Measurements from ENCODE around the gene MACROH2A1.

MACROH2A1 gene

DNA sequence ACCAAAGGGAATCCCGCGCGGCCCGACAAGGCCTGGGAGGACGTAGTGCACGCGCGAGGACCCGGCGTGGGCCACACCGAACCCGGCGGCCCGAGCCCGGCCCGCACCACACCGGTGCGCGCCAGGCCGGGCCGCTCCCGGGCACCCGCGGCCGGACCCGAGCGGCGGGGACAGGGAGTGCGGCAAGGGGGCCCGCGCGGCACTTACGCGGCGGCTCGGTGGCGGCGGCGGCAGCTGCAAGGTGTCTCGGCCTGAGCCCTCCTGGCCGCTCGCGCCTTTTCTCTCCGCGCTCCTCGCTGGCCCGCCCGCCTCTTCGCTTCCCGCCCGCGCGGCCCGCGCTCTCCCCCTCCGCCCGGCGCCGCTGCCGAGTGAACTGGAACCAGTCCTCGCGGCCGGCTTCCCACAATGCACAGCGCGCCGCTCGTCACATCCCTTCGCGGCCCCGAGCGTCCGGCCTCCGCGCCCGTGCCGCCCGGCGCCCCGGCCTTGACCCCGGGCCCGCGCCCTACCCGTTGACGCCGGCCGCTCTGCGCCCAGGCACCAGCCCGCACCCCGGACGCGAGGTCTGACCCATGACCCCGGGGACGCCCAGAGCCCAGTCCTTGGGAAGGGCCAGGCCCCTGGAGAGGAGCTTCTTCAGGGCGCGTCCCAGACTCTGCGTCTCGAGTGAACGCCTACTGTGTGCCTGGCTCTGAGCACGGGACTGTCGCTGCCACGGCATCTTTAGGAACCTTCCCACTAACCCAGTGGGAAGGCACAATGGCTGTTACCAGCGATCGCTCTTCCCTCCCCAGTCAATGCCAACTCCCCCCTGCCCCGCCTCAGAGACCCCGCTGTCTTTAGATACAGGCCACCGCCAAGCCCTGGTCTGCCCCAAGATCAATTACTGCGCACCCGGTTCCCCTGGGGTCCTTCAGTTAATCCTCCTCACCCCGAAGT is at the start of gene MACROH2A1:
Gene MACROH2A1, minus strand, starts transcription at position 377 of the 939 bp plus-strand sequence. CDS start 10,138 bp downstream, outside the sequence.
- DNase-seq = peak; percentile 67 to 78

DNA sequence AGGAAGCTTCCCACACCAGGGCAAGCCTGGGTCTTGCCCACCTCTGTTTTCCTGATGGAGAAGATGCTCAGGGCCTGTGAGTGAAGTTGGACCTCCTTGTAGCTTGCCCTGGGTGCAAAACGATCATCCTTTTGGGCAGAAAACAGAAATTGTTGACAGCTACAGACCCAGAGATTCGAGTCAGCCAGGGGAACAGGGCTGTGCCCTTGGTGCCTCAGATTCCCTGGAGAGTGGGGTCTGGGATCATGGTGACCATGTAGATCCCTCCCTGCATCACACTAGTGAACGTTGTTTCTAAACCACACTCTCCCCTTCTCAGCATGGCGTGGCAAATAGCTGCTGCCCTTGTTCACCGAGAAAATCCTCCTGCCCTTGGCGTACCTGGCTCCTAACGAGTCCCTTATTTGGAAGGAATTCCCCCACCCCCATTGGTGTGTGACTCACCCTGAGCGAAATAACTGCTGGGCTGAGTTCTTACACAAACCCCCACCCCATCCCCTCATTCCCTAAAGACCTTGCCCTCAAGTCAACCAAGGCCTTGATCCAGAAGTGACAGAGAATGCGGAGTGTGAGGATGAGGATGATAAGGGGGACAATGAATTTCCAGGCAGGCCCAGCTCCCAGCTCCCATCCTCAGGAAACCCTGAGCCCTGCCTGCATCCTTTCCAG is 49.2 kb upstream of the MACROH2A1 start:
- no peak for DNase-seq

DNA sequence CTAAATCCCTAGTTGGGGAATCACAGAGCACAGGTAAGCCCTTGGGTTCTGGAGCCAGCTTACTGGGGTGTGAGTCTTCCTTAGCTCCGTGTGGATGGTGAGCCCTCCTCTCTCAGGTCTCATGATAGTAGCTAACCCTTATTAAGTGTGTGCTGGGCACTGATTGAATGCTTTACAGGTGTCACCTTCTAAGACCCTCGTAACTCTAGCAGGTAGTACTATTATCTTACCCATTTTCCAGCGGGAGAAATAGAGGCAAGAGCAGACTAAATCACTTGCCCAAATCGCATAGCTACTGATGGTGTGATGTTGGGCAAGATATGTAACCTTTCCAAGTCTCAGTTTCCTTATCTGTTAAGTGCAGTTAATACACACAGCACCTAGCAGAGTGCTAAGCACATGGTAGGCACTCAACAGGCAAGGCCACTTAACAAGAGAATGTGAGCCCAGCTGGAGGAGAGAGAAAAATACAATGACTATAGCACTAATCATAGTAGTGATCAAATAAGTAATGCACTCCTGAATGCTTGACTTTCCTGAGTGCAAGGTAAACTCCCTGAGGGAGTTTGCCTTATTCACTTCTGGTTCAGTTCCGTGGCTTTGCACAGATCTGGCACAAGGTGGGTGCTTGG is 48.4 kb upstream of the MACROH2A1 start, which contains the start of gene DCANP1:
Gene DCANP1, minus strand, starts transcription at position 51 of the 632 bp plus-strand sequence. CDS start 240 bp downstream, outside the sequence.
- DNase-seq = no peak

DNA sequence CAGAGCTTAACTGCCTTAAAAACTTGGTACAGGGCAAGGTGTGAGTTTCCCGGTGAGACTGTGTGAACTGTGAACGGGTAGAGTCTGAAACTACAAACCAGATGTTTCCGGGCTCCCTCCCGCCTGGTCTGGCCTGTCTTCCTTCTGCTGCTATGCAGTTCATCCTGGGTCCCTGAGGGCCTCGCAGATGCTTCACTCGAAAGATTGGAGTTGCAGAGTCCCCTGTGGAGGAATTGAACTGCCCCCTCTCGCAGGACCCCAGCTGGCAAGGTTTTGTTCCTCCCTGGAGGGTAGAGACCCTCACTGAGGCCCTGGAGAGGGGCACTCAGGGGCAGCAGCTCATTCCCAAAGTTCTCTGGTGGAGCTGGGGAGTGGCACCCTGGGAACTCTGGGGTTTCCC is 47.6 kb upstream of the MACROH2A1 start:
- no peak for DNase-seq

DNA sequence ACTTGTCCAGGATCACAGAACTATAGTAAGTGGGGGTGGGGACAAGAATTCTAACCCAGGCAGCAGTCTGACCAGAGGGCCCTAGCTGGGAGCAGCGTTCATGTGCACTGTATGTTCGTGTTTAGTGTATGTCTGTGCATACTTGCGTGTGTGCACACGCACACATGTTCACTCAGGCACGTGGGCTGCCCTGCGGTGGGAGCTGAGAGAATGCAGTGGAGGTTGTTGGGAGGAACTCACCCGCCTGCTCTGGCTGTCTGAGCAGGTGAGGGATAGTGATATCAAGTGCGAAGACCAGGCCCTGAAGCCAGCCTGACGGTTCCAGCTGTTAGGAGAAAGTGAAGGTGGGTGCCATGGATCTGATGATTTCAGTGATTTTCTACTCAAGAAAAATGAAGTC is 47.2 kb upstream of the MACROH2A1 start:
- no peak for DNase-seq

DNA sequence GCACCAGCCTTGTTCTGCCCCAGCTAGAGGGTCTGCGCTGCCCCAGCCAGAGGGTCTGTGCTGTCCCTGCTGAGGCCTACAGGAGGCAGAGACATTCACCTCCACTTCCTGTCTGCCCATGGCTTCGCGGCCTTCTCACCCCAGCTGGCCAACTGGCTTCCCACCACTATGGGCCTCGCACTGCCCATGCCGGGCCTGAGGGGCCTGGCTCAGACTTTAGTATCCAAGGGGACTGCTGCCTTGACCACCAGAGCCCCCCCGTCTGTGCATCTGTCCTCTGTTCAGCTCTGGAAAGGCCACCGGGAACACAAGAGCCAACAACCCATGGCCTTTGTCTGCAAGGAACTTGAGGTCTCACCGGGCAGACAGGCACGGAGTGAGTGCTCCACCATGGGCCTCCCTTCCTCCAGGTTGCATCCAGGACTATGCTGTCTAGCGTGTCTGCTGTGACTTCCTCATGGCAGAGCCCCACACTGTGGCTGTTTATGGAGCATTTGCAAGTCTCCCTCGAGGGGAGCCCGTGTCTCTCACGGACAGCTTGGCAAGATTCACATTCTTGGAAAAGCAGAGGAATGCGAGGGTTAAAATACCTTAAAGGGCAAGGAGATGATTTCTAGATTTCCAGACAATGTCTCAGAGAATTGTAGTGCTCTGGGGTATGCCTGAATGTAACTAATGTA is 46.4 kb upstream of the MACROH2A1 start:
- no peak for DNase-seq

DNA sequence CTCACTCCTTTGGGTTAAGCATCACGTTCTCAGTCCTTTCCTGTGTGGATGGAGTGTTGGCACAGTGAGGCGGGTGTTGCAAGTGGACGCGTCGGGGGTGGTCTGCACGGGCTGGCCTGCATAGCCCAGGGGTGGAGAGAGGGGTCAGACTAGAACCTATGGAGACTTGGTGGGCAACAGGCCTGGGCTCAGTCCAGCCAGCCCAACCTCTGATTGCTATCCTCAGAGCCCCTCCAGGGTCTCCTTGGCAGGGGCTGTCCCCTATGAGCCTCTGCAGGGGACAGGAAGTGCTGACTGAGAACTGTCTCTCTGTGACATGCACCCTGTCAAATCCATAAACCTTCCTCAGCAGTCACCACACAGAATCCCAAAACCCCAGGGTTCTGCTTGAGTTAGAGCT is 45.9 kb upstream of the MACROH2A1 start:
- DNase-seq = no peak

DNA sequence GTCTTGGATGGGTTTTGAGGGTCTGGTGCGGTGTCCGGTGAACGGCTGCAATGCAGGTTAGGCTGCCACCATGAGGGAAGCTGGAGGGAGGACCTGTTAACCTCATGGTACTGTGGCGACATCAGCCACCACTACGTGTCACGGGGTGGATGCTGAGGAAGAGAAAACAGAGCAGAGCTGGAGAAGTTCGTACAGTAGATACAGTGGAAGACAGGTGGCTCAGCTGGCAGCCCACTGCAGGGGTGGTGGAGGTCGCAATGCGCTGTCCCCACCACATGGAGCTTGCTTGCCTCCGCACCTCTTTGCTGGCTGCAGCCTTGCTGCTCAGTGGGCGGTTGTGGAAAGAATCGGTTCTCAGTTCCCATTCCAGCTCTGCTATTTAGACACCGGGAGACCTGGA is 45.3 kb upstream of the MACROH2A1 start:
- DNase-seq = no peak

DNA sequence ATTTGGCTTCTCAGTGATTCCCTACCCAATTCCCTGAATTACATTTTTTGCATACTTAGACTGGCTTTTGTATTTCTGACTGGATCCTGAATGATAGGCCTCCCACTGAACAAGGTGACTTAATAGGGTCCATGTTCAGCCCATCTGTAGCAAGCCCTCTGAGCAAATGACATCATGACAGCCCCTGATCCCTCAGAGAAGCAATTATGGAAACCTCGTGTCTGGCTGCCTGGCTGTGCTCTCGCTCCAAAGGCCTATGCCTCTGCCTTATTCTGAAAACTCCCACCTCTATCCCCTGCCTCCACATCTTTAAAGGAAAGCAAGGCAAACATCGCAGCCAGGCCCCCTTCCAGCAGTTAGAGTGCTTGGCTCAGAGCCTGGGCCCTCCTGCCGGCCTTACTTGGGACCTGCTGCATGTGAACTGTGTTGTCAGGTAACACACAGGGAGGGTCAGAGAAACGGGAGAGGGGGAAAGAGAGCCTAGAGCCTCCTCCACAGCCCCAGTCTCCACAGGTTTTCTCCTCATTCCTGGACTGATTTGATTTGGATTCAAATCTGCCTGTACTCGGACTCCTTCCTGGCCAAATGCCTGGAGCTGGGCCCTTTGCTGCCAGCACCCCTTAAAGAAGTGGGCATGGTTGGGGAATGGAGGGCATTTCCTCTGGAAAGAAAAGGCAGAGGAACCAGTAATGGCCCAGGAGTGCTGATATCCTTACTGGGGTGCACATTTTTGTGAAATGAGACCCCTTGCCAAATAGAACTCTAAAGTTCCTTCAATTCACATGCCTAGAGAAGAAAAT is 44.3 kb upstream of the MACROH2A1 start:
- no peak for DNase-seq

DNA sequence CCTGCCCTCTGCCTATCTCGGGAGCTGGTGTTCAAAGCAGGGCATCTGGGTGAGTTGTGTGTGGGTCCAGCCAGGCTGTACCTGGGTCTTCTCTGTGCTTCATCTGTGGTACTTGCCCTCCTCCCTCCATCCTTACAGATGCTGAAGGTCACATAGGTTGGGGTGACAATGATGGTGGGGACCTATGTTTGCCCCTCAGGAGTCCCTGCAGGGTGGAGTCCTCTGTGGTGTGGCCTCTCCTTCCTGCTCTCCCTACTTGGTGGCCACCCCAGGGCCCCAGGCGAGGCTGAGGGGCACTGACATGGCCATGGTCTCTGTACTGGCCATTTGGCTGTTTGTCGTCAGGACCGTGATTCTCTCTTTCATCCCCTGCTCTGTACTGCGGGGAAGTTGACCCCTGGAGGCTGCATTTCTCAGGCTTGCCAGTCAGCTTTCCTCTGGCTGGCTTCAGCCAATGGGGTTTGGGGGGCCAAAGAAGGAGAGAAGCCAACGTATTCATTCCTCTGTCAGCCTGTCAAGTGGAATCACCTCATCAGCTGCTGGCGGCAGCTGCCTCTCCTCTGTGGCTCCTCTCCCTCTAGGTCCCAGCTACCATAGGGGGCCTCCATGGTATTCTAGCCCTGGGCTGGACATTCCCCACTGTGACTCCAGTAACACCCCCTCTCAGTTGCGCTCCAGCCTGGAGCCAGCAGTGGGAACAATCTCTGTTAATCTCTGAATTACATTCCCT is 43.6 kb upstream of the MACROH2A1 start:
- no peak for DNase-seq

DNA sequence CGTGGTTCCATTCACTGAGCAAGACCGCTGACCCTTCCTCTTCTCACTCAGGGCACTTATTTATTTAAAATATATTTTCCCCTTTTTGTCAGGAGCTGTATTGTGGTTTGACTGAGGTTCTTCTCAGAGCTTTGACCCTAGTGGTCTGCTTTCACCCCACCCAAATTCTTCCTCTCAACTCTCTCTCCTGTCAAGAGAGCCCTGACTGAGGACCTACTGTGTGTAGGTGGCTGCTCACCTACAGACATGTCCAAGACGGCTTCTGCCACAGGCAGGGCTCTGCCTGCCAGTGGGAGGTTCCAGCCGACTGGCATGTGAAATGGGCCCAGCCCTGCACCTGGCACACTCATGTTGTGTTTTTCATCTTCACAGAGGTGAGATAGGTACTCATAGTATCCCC is 42.9 kb upstream of the MACROH2A1 start:
- DNase-seq = no peak

DNA sequence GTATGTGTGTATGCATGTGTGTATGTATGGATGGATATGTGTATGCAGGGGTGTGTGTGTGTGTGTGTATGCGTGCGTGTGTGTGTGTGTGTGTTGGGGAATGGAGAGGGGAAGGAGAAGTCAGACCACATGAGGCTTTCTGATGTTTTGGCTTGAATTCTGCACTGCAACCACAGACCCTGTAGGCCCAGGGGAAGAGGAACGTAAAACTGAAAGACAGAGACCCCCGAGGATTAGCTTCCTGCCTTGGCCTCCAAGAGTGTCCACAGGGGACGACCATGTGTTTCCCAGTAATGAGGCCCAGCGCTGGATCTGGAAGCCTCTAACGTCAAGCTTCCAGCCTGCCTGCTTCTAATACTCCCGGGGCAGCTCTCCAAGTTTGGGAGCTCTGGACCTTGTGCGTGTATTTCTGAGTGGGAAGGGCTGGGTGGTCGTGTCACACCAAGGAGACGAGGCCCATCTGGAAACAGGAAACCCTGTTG is 42.4 kb upstream of the MACROH2A1 start:
- no peak for DNase-seq

DNA sequence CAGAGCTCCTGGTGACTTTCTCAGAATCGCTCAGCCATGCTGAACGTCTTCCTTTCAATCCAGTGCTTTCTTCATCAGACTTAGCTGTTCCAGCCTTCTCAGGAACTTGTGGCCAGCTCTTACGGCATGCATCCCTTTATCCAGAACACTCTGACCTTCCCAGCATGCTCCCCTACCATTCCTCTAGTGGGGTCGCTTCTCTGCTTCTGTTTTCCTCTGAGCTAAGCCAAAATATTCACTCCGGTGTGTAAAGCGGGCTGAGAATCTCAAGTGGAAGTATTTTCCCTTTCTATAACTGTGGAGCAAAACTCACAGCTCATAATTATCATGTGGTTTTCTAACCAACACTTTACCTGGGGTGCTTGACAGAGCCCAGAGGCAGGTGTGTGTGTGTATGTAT is 41.9 kb upstream of the MACROH2A1 start:
- DNase-seq = no peak

DNA sequence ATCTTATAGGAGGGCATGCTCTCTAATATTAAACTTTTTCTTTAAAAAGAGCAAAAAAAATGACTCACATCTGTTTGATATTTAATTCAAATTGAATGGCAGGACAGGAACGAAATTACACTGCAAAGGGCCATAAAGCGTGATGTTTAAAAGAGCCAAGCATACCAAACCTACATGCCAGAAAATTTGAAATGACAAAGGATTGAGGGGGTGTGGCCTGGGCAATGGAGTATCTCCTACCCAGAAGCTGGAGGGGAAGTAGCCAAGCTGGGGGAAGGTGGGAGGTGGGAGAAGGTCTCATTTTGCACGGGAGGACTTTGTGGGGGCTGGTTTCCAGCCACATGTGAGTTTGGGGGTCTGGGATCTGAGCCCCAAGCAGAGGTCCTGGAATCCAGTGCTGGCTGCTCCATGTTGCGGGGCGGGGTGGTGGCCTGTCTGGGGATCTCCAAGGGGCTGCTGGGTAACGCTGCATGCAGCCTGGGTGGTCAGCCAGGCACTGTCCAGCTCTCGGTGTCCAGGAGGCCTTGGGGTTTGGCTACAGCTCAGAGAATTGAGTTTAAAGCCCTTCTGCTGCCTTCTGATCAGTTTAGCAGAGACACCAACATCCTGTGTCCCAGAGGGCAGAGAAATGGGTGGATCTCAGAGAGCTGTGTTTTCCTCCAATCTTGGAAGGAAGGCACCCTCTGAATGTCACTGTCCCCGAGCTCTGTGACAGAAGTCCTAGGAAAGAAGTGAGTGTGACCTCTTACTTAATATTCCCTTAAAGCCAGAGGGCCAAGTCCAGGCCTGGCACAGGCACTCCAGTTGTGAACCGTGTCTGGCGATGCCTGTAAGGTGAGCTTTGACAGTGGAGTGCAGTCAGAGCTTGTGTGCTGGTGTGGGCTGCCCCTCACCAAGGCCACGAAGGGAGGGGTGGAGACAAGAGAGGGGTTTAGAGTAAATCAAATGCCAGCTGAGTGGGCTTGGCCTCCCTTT is 40.5 kb upstream of the MACROH2A1 start:
- DNase-seq = no peak

DNA sequence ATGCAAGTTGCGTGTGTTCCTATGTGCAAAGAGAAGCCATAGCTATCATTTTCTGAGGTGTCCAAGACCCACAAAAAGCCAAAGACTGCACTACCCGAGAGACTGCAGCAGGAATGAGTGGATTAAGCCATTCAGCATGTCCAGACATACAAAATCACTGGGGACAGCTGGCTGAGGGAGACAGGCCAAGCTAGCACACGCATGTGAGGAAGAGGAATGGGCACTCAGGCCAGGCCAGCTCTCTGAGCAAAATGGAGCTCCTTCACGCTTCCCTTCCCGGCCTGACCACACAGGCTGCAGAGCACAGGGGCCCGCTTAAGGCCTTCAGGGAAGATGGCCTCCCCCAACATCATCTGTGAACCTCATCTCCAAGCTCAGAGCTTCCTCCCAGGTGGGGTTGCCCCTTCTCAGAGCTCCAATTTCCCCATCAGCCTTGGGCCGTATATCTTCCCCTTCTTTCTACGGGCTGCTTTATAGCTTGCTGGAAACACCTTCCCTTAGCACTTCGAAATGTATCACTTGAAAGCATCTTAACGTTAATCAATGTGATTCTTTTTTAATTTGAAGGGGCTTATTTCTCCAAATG is 39.7 kb upstream of the MACROH2A1 start:
- no peak for DNase-seq

DNA sequence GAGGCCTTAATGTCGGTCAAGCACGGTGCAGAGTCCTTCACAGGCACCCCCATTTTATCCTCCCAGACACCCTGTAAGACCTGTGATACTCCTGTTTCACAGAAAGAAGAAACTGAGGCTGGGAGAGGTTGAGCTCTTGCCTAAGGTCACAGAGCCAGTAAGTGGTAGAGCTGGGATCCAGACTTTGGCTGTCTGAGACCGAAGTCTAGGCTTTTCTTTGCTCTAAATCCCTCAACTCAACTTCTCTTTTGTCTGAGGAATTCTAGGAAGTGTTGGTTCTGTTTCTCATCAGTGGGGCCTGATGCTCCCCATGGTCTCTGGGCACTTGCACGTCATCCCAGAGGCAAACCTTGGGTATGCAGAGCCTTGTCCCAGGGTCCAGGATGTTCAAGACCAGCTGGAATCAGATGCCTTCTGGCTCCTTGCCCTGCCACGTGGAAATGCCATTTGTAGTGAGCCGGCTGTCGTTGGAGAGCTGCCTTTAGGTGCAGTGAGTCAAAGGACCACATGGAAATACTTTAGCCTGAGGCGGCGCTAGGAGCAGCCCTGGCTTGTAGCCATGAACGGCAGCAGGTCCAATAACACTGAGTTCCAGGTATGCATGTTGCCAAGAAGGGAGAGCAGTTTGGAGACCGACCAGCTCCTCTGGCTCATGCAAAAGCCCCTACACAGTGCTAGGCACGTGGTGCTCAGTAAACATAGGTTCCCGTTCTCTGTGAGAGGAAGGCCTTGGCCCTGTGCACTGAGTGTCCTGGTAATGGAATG is 38.9 kb upstream of the MACROH2A1 start:
- peak; percentile 39 to 68 for DNase-seq

DNA sequence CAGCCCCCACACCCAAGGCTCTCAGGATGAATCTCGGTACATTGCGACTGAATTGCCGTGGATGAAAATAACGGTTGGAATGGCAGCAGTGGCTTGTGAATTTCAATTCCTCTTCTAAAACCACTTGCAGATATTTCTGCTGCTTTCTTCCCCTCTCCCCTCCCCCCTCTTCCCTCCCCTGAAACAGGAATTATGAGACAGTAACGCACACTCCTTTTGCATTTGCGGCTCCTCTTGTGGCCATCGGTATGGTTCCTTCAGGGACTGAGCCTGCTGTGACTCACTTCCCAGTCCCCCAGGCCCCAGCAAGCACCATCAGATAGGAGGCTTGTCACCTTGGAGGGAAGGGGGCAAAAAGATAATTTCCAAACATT is 38.4 kb upstream of the MACROH2A1 start:
- DNase-seq = no peak

DNA sequence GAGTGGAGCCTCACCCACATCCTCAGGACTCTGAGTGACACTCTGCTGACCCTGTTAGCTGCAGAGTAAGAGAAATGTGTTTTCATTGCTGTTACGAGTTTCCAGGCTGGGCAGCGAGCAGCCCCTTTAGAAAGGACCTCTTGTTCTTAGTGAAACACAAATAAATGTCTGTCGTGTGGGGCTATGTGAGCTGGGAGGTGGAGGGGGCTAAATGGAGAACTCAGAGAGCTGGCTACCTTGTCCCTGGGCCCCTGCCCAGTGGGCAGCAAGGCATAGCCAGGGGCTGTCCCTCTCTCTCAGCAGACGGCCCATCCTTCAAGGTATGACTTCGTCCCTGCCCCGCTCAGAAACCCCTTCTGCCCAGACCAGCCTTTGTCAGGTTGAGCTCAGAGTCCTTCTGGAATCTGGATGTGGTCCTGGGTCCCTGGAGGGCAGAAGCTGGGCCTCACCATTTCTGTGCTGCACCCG is 38.0 kb upstream of the MACROH2A1 start:
- DNase-seq = no peak
